ENCODE data around the gene YJEFN3. TPM values are rescaled to one million over a fixed set of nuclear protein-coding genes. Genes with fewer than 3 reads are reported as not detected.

YJEFN3 gene, protein sequence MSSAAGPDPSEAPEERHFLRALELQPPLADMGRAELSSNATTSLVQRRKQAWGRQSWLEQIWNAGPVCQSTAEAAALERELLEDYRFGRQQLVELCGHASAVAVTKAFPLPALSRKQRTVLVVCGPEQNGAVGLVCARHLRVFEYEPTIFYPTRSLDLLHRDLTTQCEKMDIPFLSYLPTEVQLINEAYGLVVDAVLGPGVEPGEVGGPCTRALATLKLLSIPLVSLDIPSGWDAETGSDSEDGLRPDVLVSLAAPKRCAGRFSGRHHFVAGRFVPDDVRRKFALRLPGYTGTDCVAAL
- total RNA-seq, result 10 to 100 TPM; 11.7 to 11.9 TPM

DNA sequence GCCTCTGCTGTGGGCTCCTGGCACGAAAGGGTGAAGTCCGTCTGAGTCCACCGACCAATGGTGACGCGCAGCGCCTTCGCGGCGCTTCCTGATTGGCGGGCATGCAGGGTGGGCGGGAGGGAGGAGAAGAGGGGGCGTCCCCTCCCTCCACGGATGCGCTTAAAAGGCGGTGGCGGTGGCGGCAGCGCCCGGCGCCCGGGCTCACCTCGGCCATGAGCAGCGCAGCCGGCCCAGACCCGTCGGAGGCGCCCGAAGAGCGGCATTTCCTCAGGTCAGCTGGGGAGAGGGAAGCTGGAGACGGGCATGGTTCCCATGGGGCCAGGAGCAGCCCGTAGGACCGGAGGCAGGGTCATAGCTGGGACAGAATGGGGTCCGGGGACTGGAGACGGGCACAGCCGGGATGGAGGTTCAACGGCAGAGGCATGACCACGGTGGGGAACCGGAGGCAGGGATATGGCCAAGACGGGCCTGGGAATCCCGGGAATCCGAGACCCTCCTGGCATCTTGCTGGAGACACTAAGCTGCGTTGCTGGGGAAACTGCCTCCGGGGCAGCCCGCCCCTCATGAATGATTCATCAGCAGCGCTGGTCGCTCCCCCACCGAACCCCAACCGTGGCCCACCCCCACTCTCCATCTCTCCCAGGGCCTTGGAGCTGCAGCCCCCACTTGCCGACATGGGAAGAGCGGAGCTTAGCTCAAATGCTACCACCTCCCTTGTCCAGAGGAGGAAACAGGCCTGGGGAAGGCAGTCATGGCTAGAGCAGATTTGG is at the start of gene YJEFN3:
TSS of gene YJEFN3 (plus strand) at position 191 of the 770 bp plus-strand sequence. CDS start at position 213, 22 bp downstream.
- DNase-seq, result no peak
- Mint-ChIP-seq H3K4me1 (peaks cover 17% of the 10 kb centered on the region), H3K36me3 (peaks cover 13% of the 10 kb centered on the region), H3K9me3 (no peaks in the 10 kb centered on the region), H3K4me3 (no peak within 1 kb of the TSS), H3K27ac (no peak within 1 kb of the TSS), H3K27me3 (no peaks in the 10 kb centered on the region)
- no peak for ATAC-seq (ENCODE audit: low read depth)
- POLR2A ChIA-PET, result no interaction called here

DNA sequence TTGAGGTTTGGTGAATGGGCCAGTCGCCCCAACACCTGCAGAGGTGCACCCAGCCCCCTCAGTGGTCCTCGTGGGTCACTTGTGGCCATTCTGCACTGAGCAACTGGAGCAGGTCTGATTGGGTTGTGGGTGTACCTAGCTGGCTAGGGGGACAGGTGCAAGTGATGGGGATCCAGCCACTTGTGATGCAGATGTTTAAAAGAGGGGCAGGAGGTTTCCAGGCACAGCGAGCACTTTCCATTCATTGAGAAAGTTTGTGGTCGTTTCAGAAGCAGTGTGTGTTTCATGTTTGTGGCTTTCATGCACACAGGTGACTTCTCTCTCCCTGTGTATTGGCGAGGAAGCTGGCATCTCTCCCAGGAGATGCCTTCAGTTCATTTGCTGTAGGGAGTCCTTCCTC is 48.0 kb upstream of the YJEFN3 start:
- peaks cover 38% of the 10 kb centered on the region for H3K4me1 Mint-ChIP-seq
- H3K4me3 Mint-ChIP-seq, result peak overlapping the region; percentile 13
- H3K36me3 Mint-ChIP-seq, result peaks cover 18% of the 10 kb centered on the region
- POLR2A ChIA-PET, result no interaction called here
- no peaks in the 10 kb centered on the region for H3K27me3 Mint-ChIP-seq
- peak; percentile 62 for ATAC-seq (ENCODE audit: low read depth)
- peak overlapping the region; percentile 79 for H3K27ac Mint-ChIP-seq
- no peak for DNase-seq
- H3K9me3 Mint-ChIP-seq, result no peaks in the 10 kb centered on the region

DNA sequence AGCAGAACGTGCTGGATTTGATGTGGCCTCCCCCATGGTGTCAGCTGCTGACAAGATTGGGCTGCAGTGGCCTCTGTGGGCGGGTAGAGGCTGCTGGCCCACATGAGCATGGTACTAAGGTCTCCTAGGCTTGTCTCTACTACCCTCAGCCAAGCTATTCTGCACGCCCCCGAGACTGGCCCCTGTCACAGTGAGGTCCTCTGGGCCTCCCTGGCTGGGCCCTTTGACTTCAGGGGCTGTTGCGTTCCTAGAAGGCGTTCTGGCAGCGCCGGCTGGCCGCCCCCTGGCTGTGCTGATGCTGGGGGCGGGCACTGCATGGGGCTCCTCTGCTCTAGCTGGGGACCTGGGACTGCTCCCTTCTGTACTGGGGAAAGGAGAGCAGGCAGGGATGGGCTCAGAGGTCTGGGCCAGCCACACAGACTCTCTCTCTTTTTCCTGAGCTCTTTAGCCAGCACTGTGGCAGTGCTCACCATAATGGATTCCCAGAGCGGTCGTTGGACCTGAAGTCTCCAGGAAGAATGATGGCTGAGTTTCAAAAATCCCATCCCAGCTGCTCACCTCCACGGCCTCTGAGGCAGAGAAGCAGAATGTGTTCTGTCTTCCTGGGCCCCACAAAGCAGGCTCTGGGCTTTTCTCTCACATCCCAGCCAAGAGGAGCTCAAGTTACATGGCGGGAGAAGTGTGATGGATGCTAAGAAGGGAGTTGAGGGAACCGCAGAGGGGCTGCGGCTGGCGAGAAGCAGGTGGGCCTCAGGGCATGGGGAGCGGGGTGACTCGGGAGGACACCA is 45.7 kb upstream of the YJEFN3 start:
- Mint-ChIP-seq H3K36me3 (peaks cover 11% of the 10 kb centered on the region), H3K27ac (peak overlapping the region; percentile 74), H3K4me3 (no peak overlapping the region), H3K27me3 (no peaks in the 10 kb centered on the region), H3K4me1 (peaks cover 37% of the 10 kb centered on the region), H3K9me3 (no peaks in the 10 kb centered on the region)
- POLR2A ChIA-PET, result interaction anchor here (1.6 kb wide), 1 partner anchor 110 kb away, joined by 4 read pairs; no protein-coding TSS in a partner anchor
- ATAC-seq (ENCODE audit: low read depth) (no peak), DNase-seq (no peak)

DNA sequence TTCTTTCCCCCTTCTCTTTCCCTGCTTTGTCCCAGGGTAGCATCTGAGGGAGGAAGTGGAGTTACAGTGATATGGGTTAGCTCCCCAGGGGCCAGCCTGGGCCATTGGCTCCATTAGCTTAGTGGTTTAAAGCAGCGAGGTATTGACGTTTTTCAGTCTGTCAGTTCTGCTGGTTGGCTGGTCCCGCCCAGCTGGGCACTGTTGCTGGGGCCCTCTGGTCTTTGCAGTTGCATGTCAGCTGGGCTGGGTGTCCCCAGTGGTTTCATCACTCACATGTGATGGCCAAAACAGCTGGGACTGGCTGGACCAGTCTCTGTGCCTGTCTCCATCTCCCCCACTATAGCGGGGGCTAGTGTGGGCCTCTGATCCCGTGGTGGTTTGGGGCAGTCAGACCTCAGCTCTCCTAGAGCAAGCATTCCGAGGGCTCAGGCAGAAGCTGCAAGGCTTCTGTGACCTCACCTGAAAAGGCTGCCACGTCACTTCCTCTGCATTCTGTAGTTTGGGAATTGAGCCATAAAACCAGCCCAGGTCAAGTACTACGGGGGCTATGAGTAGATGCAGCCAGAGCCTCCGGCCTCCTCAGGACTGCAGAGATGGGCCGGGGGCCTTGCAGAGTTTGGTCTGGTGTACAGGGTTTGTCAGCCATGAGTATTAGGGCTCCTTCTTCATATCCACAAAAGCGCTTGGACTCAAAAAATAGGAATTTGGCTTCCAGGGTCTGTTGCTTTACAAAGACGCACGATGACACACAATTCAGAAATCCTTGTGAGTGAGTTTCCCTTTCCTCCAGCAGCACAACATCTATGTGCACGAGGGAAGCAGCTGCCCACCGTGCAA is 43.3 kb upstream of the YJEFN3 start:
- Mint-ChIP-seq H3K36me3 (peaks cover 4% of the 10 kb centered on the region), H3K9me3 (no peaks in the 10 kb centered on the region), H3K4me3 (no peak overlapping the region), H3K27ac (peak overlapping the region; percentile 81), H3K4me1 (peaks cover 49% of the 10 kb centered on the region), H3K27me3 (no peaks in the 10 kb centered on the region)
- DNase-seq, result no peak
- POLR2A ChIA-PET, result interaction anchor here (0.5 kb wide), 1 partner anchor 70 kb away, joined by 3 read pairs; no protein-coding TSS in a partner anchor
- ATAC-seq (ENCODE audit: low read depth), result no peak

DNA sequence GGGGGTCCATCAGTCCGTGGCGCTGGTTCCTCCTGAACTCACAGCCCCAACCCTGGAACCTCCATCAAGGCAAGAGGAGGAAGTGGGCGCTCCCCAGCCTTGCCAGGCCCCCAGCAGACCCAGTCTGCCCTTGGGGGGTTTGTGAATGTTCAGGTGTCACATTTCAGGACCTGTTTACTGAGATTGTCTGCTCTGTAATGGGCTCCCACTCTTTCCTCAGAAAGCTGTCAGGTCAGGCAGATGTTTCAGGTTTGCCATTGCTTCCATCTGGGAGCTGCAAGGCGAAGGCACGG is 42.8 kb upstream of the YJEFN3 start:
- POLR2A ChIA-PET, result no interaction called here
- Mint-ChIP-seq H3K4me1 (peaks cover 49% of the 10 kb centered on the region), H3K27me3 (no peaks in the 10 kb centered on the region), H3K27ac (peak overlapping the region; percentile 81), H3K36me3 (peaks cover 4% of the 10 kb centered on the region), H3K4me3 (no peak overlapping the region), H3K9me3 (no peaks in the 10 kb centered on the region)
- no peak for ATAC-seq (ENCODE audit: low read depth)
- no peak for DNase-seq

DNA sequence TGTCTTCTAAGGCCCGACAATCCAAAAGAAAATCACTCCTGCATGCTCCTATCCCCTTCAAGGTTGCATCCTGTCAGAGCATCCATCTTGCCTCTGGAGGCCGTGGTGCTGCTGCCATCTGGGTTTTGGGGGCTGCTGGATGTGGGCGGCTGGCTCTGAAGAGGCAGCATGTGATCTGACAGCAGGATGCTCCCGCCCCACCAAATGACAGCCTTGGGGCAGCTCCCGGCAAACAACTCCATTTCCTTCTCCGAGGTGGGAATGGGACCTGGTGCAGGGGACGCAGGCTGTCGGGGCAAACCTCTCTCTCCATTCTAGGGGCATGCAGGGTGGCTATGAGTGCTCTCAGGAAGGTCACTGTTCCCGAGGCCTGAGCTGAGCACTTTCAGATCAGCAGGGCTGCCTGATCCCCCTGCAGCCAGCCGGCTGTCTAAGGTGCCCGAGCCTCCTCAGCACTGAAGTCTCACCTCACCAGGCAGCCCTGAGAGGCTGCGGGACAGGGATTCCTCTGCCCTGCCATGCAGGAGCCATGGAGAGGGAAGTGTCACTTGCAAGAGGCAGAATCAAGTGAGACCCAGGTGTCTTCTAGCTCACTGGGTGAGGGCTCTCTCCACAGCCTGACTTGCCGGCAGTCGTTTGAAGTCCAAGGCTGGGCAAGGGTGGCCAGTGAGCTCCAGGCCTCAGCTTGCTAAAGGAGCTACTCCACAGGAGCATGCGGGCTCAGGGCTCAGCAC is 42.2 kb upstream of the YJEFN3 start:
- POLR2A ChIA-PET, result interaction anchor here (0.9 to 1.1 kb wide), 2 partner anchors 11 to 122 kb away, joined by 3 read pairs; no protein-coding TSS in a partner anchor
- ATAC-seq (ENCODE audit: low read depth), result no peak
- H3K27me3 Mint-ChIP-seq, result no peaks in the 10 kb centered on the region

DNA sequence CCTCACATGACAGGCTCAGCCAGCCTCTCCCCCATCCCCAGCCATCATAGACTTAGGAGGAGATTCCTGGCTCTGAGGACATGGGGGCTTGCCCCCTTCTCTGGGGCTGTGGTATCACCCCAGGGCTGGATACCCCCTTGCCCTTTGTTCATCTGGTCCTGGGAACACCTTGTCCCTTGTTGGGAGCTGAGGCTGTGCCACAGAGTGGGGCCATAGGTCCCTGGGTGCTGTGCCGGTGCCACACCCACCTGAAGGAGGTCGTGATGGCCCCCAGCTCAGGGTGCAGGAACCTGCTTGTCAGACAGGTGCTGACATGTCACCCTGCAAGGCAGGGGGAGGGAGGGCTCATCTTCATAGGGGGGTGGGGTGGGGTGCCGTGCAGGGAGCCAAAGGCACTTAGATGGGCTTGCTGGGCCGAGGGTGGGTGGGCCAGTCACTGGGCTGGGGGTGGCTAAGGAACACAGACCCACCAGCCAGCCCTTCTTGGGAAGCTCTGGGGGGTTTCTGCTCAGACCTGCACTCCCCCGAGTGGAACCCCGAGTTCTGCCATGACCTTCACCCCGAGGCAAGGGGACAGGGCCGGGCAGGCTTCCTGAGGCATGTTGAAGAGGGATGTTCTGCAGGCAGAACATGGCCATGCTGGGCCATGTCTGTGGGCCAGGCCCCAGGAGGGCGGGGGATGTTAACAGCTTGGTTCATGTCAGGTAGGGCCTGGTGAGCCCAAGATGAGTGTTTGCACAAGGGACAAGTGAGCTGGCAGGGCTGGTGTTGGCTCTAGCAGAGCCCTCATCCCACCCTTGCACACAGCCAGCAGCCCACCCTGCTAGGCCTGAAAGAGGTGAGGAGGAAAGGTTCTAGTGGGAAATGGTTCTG is 41.4 kb upstream of the YJEFN3 start:
- peak overlapping the region; percentile 73 for H3K4me3 Mint-ChIP-seq

More for the DNA sequence above, 42.2 kb upstream of the YJEFN3 start:
- Mint-ChIP-seq H3K4me3 (no peak overlapping the region), H3K4me1 (peaks cover 46% of the 10 kb centered on the region), H3K27ac (peak overlapping the region; percentile 70), H3K36me3 (peaks cover 4% of the 10 kb centered on the region), H3K9me3 (no peaks in the 10 kb centered on the region)
- DNase-seq, result no peak

DNA sequence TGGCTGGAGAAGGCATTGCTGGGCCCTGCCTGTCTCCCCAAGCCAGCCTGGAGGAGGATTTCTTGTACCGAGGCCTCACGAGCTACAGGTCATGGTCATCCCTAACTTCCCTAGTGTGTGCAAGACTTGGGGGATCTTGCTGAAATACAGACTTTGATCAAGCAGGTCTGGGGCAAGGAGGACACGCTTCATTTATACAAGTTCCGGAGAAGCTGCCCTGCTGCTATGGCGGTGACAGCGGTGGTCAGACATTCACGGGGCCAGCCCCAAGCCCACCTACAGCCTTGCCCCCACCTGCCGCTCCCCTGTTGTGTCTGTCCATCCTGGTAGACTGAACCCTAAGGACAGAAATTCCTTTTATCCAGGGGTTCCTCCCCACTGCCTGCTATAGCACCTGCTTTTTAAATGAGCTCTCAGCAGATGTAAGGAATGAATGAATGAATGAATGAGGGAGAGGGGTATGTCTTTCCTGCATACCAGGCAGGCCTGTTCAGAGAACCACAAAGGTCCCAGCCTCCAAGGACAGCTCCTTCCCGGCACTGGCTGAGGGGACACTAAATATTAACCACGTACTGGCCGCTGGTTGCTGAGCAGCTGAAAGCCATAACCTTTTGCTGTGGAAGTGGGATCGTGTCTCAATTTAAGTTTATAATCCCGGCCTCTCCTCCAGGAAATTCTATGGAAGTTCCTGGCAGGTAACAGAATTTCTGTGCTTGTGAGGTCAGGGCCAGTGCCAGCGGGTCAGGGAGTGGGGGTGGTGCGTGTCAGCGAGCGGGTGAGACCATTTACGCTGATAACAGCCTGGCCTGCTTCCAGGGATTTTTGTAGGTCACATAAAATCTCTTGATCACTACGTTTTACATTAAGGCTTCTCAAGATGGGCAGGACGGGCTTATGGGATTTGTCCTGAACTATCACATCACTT is 40.5 kb upstream of the YJEFN3 start:
- no peaks in the 10 kb centered on the region for H3K27me3 Mint-ChIP-seq
- peak overlapping the region; percentile 73 for H3K4me3 Mint-ChIP-seq
- ATAC-seq (ENCODE audit: low read depth) (no peak), DNase-seq (no peak)
- peaks cover 37% of the 10 kb centered on the region for H3K4me1 Mint-ChIP-seq
- peaks cover 2% of the 10 kb centered on the region for H3K36me3 Mint-ChIP-seq
- peak overlapping the region; percentile 99 for H3K27ac Mint-ChIP-seq
- no peaks in the 10 kb centered on the region for H3K9me3 Mint-ChIP-seq
- POLR2A ChIA-PET, result interaction anchor here (0.5 to 4.1 kb wide), 14 partner anchors 28 to 235 kb away, joined by 3 to 50 read pairs (median 4); partner anchors contain the start of genes GATAD2A, NDUFA13 and TSSK6

More for the DNA sequence above, 41.4 kb upstream of the YJEFN3 start:
- peak overlapping the region; percentile 99 for H3K27ac Mint-ChIP-seq
- POLR2A ChIA-PET, result interaction anchor here (0.9 to 4.1 kb wide), 4 partner anchors 12 to 122 kb away, joined by 3 to 50 read pairs (median 4); partner anchors contain the start of gene GATAD2A
- no peaks in the 10 kb centered on the region for H3K27me3 Mint-ChIP-seq
- H3K4me1 Mint-ChIP-seq, result peaks cover 43% of the 10 kb centered on the region
- peaks cover 4% of the 10 kb centered on the region for H3K36me3 Mint-ChIP-seq
- no peaks in the 10 kb centered on the region for H3K9me3 Mint-ChIP-seq
- ATAC-seq (ENCODE audit: low read depth) (no peak), DNase-seq (no peak)

DNA sequence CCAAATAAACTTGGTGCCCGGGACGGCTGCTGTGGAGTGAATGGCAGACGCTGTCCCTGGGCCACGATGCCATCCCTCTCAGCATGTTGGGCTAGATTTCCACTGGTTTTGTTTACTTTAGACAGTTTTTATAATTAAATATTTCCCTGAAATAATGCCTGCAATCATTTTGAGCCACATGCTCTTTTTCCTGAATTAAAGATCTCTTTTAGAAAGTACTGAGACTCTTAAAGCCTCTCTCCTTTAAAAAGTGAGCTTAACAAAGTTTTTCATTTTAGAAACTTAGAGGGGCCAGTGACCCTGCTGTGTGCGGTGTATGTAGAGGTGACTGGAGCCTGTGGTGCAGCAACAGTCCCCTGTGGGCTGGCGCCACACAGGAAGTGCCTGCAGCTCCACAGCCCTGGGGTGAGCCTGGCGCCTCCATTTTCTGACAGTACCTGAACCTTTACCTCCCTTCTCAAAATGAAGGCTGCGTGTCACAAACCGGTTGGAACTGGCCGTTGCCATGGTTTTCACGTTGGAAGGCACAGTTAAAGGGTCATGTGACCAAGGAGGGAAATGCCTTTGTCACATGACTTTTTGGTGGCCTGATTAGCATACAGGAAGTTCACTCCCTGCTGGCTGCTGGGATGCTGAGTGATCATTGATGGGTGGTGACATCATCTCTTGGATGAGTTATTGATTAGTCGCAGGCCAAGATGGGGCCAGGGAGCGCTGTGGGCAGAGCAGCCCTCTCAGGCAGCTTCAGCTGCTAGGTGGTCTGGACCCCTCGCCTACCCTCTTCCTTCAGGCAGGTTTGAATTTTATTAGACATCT is 39.6 kb upstream of the YJEFN3 start:
- no peaks in the 10 kb centered on the region for H3K27me3 Mint-ChIP-seq
- H3K27ac Mint-ChIP-seq, result peak overlapping the region; percentile 99
- peaks cover 36% of the 10 kb centered on the region for H3K4me1 Mint-ChIP-seq
- DNase-seq, result peak; percentile 87
- peak overlapping the region; percentile 73 for H3K4me3 Mint-ChIP-seq
- H3K9me3 Mint-ChIP-seq, result no peaks in the 10 kb centered on the region
- no peaks in the 10 kb centered on the region for H3K36me3 Mint-ChIP-seq
- POLR2A ChIA-PET, result interaction anchor here (0.5 to 4.1 kb wide), 14 partner anchors 27 to 163 kb away, joined by 3 to 50 read pairs (median 4); partner anchors contain the start of genes GATAD2A, NDUFA13 and TSSK6
- peak; percentile 93 for ATAC-seq (ENCODE audit: low read depth)

DNA sequence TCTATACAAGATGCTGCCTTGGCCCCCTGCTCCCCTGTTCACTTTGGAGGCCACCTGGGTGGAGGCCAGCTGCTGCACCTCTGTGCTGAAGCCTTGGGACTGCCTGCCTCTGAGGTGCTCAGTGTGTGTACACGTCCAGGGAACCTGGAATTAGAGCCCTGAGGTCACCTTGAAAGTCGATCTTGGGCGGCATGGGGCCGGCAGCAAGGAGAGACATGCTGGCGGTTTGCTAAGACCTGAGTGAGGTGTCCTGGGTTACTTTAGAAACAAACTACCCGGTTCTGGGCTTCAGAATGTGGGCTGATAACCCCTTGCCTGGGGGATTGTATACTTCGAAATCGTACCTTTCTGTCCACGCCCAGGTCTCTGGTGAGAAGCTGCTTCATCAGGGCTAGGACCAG is 38.9 kb upstream of the YJEFN3 start:
- Mint-ChIP-seq H3K4me1 (peaks cover 36% of the 10 kb centered on the region), H3K4me3 (peak overlapping the region; percentile 73), H3K27me3 (no peaks in the 10 kb centered on the region), H3K36me3 (peaks cover 4% of the 10 kb centered on the region), H3K27ac (peak overlapping the region; percentile 99), H3K9me3 (no peaks in the 10 kb centered on the region)
- ATAC-seq (ENCODE audit: low read depth) (peak; percentile 0), DNase-seq (no peak)
- POLR2A ChIA-PET, result interaction anchor here (0.6 to 4.1 kb wide), 13 partner anchors 26 to 171 kb away, joined by 3 to 50 read pairs (median 5); partner anchors contain the start of genes GATAD2A, MAU2, NDUFA13 and TSSK6
